Renal pelvis (tissue), 3 donors: ENCODE results near the gene NDUFS6. TPM values are rescaled to one million over a fixed set of nuclear protein-coding genes. Genes with fewer than 3 reads are reported as not detected.

ENCODE experiments used
- polyA plus RNA-seq, 3 donors: library from polyadenylated mRNA; unstranded; fragments of 120-200 nt; gene quantifications; one replicate each; pipeline ENCODE4 v1.2.1, GENCODE V29; 2013; ENCODE audit not compliant: insufficient read length in 3 of 3

The NDUFS6 gene
- polyA plus RNA-seq, 3 donors = 62.4 to 84.9 (median 66.3) TPM

Other genes starting within 250 kb of the NDUFS6 start
- 10 to 100 TPM; 40.2 to 46.7 (median 43.1) TPM for gene MRPL36, start 1.6 kb upstream of the NDUFS6 start, polyA plus RNA-seq
- gene IRX4, start 81.5 kb downstream of the NDUFS6 start, polyA plus RNA-seq = under 1 TPM; 0.48 to 0.65 (median 0.51) TPM